ENCODE results near the gene DRAP1.

DRAP1 gene

GRCh38 chr11:65895482-65895981 lies 23.7 kb upstream of the DRAP1 start:
- Histone ChIP-seq H3K27me3 (ENCODE audit: control insufficient read depth in 1 of 2, insufficient read depth in 2 of 2, low read length in 2 of 2) (peaks cover 9 to 14% of the 10 kb centered on the region in 2 donors), H3K36me3 (ENCODE audit: control insufficient read depth in 1 of 2, insufficient read depth in 2 of 2, low read length in 2 of 2) (no peaks in the 10 kb centered on the region), H3K27ac (ENCODE audit: low read depth, low read length) (no peak overlapping the region), H3K4me3 (ENCODE audit: low read depth in 1 of 2, low read length in 2 of 2) (no peak overlapping the region), H3K9me3 (ENCODE audit: control insufficient read depth in 1 of 2, low read length in 2 of 2) (no peaks in the 10 kb centered on the region), H3K9ac (ENCODE audit: low read depth in 1 of 2, low read length in 2 of 2) (no peak overlapping the region), H3K4me1 (ENCODE audit: control insufficient read depth in 1 of 2, insufficient read depth in 2 of 2, low read length in 2 of 2) (peaks cover 18 to 39% of the 10 kb centered on the region in 2 donors)

- Histone ChIP-seq H3K36me3 (ENCODE audit: control insufficient read depth in 1 of 2, insufficient read depth in 2 of 2, low read length in 2 of 2) (no peaks in the 10 kb centered on the region), H3K4me3 (ENCODE audit: low read depth in 1 of 2, low read length in 2 of 2) (no peak overlapping the region), H3K9me3 (ENCODE audit: control insufficient read depth in 1 of 2, low read length in 2 of 2) (no peaks in the 10 kb centered on the region), H3K9ac (ENCODE audit: low read depth in 1 of 2, low read length in 2 of 2) (no peak overlapping the region), H3K27ac (ENCODE audit: low read depth, low read length) (no peak overlapping the region), H3K27me3 (ENCODE audit: control insufficient read depth in 1 of 2, insufficient read depth in 2 of 2, low read length in 2 of 2) (peaks cover 9 to 14% of the 10 kb centered on the region in 2 donors), H3K4me1 (ENCODE audit: control insufficient read depth in 1 of 2, insufficient read depth in 2 of 2, low read length in 2 of 2) (peaks cover 17 to 39% of the 10 kb centered on the region in 2 donors)
Observed at GRCh38 chr11:65896034-65896999, 22.9 kb upstream of the DRAP1 start.

- Histone ChIP-seq H3K36me3 (ENCODE audit: control insufficient read depth in 1 of 2, insufficient read depth in 2 of 2, low read length in 2 of 2) (no peaks in the 10 kb centered on the region), H3K9me3 (ENCODE audit: control insufficient read depth in 1 of 2, low read length in 2 of 2) (no peaks in the 10 kb centered on the region), H3K4me3 (ENCODE audit: low read depth in 1 of 2, low read length in 2 of 2) (no peak overlapping the region), H3K9ac (ENCODE audit: low read depth in 1 of 2, low read length in 2 of 2) (no peak overlapping the region), H3K27ac (ENCODE audit: low read depth, low read length) (no peak overlapping the region), H3K27me3 (ENCODE audit: control insufficient read depth in 1 of 2, insufficient read depth in 2 of 2, low read length in 2 of 2) (peaks cover 9 to 11% of the 10 kb centered on the region in 2 donors), H3K4me1 (ENCODE audit: control insufficient read depth in 1 of 2, insufficient read depth in 2 of 2, low read length in 2 of 2) (peaks cover 10 to 32% of the 10 kb centered on the region in 2 donors)
Observed at GRCh38 chr11:65897020-65897471, 22.2 kb upstream of the DRAP1 start.

GRCh38 chr11:65898656-65899355 lies 20.4 kb upstream of the DRAP1 start:
- Histone ChIP-seq H3K9ac (ENCODE audit: low read depth in 1 of 2, low read length in 2 of 2) (no peak overlapping the region), H3K4me1 (ENCODE audit: control insufficient read depth in 1 of 2, insufficient read depth in 2 of 2, low read length in 2 of 2) (peaks cover 5 to 17% of the 10 kb centered on the region in 2 donors), H3K36me3 (ENCODE audit: control insufficient read depth in 1 of 2, insufficient read depth in 2 of 2, low read length in 2 of 2) (no peaks in the 10 kb centered on the region), H3K27ac (ENCODE audit: low read depth, low read length) (no peak overlapping the region), H3K27me3 (ENCODE audit: control insufficient read depth in 1 of 2, insufficient read depth in 2 of 2, low read length in 2 of 2) (peaks cover 9 to 11% of the 10 kb centered on the region in 2 donors), H3K9me3 (ENCODE audit: control insufficient read depth in 1 of 2, low read length in 2 of 2) (no peaks in the 10 kb centered on the region), H3K4me3 (ENCODE audit: low read depth in 1 of 2, low read length in 2 of 2) (peak overlapping the region; percentile 61 to 62)

GRCh38 chr11:65899356-65900124 lies 19.7 kb upstream of the DRAP1 start:
- Histone ChIP-seq H3K9me3 (ENCODE audit: control insufficient read depth in 1 of 2, low read length in 2 of 2) (no peaks in the 10 kb centered on the region), H3K4me3 (ENCODE audit: low read depth in 1 of 2, low read length in 2 of 2) (peak overlapping the region; percentile 61 to 62), H3K27me3 (ENCODE audit: control insufficient read depth in 1 of 2, insufficient read depth in 2 of 2, low read length in 2 of 2) (peaks cover 9 to 11% of the 10 kb centered on the region in 2 donors), H3K4me1 (ENCODE audit: control insufficient read depth in 1 of 2, insufficient read depth in 2 of 2, low read length in 2 of 2) (peaks cover 5 to 12% of the 10 kb centered on the region in 2 donors), H3K36me3 (ENCODE audit: control insufficient read depth in 1 of 2, insufficient read depth in 2 of 2, low read length in 2 of 2) (no peaks in the 10 kb centered on the region), H3K9ac (ENCODE audit: low read depth in 1 of 2, low read length in 2 of 2) (peak overlapping the region in 1 of 2 donors; percentile 35), H3K27ac (ENCODE audit: low read depth, low read length) (peak overlapping the region; percentile 47)

GRCh38 chr11:65900125-65900898 lies 18.9 kb upstream of the DRAP1 start, which contains the start of gene FOSL1:
Gene FOSL1, minus strand, starts transcription at chr11:65900388. Its CDS starts 49 bp downstream, at chr11:65900339.
- peaks cover 5 to 12% of the 10 kb centered on the region in 2 donors for H3K4me1 ChIP-seq (ENCODE audit: control insufficient read depth in 1 of 2, insufficient read depth in 2 of 2, low read length in 2 of 2)
- no peaks in the 10 kb centered on the region for H3K36me3 ChIP-seq (ENCODE audit: control insufficient read depth in 1 of 2, insufficient read depth in 2 of 2, low read length in 2 of 2)
- peak within 1 kb of the TSS; percentile 61 to 62 for H3K4me3 ChIP-seq (ENCODE audit: low read depth in 1 of 2, low read length in 2 of 2)
- H3K27ac ChIP-seq (ENCODE audit: low read depth, low read length): peak within 1 kb of the TSS; percentile 47
- no peaks in the 10 kb centered on the region for H3K9me3 ChIP-seq (ENCODE audit: control insufficient read depth in 1 of 2, low read length in 2 of 2)
- peak within 1 kb of the TSS in 1 of 2 donors; percentile 35 for H3K9ac ChIP-seq (ENCODE audit: low read depth in 1 of 2, low read length in 2 of 2)
- peaks cover 9 to 11% of the 10 kb centered on the region in 2 donors for H3K27me3 ChIP-seq (ENCODE audit: control insufficient read depth in 1 of 2, insufficient read depth in 2 of 2, low read length in 2 of 2)

GRCh38 chr11:65900899-65901180 lies 18.4 kb upstream of the DRAP1 start:
- Histone ChIP-seq H3K9ac (ENCODE audit: low read depth in 1 of 2, low read length in 2 of 2) (no peak overlapping the region), H3K4me3 (ENCODE audit: low read depth in 1 of 2, low read length in 2 of 2) (no peak overlapping the region), H3K27me3 (ENCODE audit: control insufficient read depth in 1 of 2, insufficient read depth in 2 of 2, low read length in 2 of 2) (peaks cover 9 to 11% of the 10 kb centered on the region in 2 donors), H3K9me3 (ENCODE audit: control insufficient read depth in 1 of 2, low read length in 2 of 2) (no peaks in the 10 kb centered on the region), H3K27ac (ENCODE audit: low read depth, low read length) (no peak overlapping the region), H3K4me1 (ENCODE audit: control insufficient read depth in 1 of 2, insufficient read depth in 2 of 2, low read length in 2 of 2) (peaks cover 5 to 12% of the 10 kb centered on the region in 2 donors), H3K36me3 (ENCODE audit: control insufficient read depth in 1 of 2, insufficient read depth in 2 of 2, low read length in 2 of 2) (no peaks in the 10 kb centered on the region)

GRCh38 chr11:65903068-65903481 lies 16.2 kb upstream of the DRAP1 start:
- H3K9ac ChIP-seq (ENCODE audit: low read depth in 1 of 2, low read length in 2 of 2): no peak overlapping the region
- H3K36me3 ChIP-seq (ENCODE audit: control insufficient read depth in 1 of 2, insufficient read depth in 2 of 2, low read length in 2 of 2): no peaks in the 10 kb centered on the region
- H3K4me3 ChIP-seq (ENCODE audit: low read depth in 1 of 2, low read length in 2 of 2): no peak overlapping the region
- H3K4me1 ChIP-seq (ENCODE audit: control insufficient read depth in 1 of 2, insufficient read depth in 2 of 2, low read length in 2 of 2): peaks cover 5 to 12% of the 10 kb centered on the region in 2 donors
- no peak overlapping the region for H3K27ac ChIP-seq (ENCODE audit: low read depth, low read length)
- H3K9me3 ChIP-seq (ENCODE audit: control insufficient read depth in 1 of 2, low read length in 2 of 2): no peaks in the 10 kb centered on the region
- peaks cover 9 to 11% of the 10 kb centered on the region in 2 donors for H3K27me3 ChIP-seq (ENCODE audit: control insufficient read depth in 1 of 2, insufficient read depth in 2 of 2, low read length in 2 of 2)

- no peaks in the 10 kb centered on the region for H3K36me3 ChIP-seq (ENCODE audit: control insufficient read depth in 1 of 2, insufficient read depth in 2 of 2, low read length in 2 of 2)
- no peak overlapping the region for H3K4me3 ChIP-seq (ENCODE audit: low read depth in 1 of 2, low read length in 2 of 2)
- peaks cover 9 to 11% of the 10 kb centered on the region in 2 donors for H3K27me3 ChIP-seq (ENCODE audit: control insufficient read depth in 1 of 2, insufficient read depth in 2 of 2, low read length in 2 of 2)
- peaks cover 4 to 12% of the 10 kb centered on the region in 2 donors for H3K4me1 ChIP-seq (ENCODE audit: control insufficient read depth in 1 of 2, insufficient read depth in 2 of 2, low read length in 2 of 2)
- H3K9ac ChIP-seq (ENCODE audit: low read depth in 1 of 2, low read length in 2 of 2): no peak overlapping the region
- no peak overlapping the region for H3K27ac ChIP-seq (ENCODE audit: low read depth, low read length)
- H3K9me3 ChIP-seq (ENCODE audit: control insufficient read depth in 1 of 2, low read length in 2 of 2): no peaks in the 10 kb centered on the region
Observed at GRCh38 chr11:65903715-65904114, 15.5 kb upstream of the DRAP1 start.
